ENCODE results near the gene IQGAP1.

IQGAP1 gene

DNA sequence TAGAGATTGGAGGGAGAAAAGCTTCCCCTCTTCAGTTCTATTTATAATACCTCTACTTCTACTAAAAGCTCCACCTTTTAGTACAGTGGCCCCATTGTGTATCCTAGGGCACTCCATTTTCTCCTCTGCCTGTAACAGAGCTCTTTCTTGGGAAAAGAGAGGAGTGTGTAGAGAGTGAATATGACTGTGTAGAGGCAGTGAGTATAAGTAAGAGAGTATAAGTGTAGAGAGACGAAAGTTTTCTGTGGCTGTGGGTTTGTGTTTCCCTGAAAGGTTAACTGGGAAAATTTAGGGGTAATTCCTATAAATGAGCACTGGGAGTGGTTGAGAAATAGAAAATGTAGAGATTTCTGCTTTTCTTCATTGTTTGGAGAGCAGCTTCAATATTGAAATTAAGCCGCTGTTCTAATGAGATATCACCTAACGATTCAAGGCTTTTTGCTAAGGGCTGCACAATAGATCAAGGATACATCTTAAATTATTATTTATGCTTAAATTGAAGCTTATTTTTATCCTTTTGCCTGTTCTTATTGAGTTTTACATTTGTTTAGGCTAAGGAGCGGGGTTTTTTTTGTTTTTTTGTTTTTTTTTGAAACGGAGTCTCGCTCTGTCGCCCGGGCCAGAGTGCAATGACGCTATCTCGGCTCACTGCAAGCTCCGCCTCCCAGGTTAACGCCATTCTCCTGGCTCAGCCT lies 6.9 kb downstream of the IQGAP1 start:
- TF ChIP-seq, protein P1, sequence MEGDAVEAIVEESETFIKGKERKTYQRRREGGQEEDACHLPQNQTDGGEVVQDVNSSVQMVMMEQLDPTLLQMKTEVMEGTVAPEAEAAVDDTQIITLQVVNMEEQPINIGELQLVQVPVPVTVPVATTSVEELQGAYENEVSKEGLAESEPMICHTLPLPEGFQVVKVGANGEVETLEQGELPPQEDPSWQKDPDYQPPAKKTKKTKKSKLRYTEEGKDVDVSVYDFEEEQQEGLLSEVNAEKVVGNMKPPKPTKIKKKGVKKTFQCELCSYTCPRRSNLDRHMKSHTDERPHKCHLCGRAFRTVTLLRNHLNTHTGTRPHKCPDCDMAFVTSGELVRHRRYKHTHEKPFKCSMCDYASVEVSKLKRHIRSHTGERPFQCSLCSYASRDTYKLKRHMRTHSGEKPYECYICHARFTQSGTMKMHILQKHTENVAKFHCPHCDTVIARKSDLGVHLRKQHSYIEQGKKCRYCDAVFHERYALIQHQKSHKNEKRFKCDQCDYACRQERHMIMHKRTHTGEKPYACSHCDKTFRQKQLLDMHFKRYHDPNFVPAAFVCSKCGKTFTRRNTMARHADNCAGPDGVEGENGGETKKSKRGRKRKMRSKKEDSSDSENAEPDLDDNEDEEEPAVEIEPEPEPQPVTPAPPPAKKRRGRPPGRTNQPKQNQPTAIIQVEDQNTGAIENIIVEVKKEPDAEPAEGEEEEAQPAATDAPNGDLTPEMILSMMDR (IDR thresholded peaks at IDR 0.05): no peak

DNA sequence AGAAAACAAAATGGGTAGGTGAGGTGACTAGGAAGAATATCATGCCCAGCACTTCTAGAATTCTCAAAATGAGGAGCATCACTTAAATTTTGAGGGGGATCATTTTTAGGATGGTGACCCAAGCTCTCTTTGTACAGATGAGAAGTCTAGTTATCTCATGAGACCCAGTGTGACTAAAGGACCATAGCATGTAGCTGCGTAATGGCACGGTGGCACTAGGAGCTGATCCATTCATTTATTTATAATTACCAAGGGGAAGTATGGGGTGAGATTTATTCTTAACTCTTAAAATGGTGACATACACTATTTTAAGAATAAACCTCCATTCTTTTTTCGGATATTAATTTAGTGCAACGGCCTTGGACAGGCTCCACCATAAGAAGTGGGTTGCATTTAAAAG lies 8.3 kb downstream of the IQGAP1 start:
- TF ChIP-seq, protein P1 (IDR thresholded peaks at IDR 0.05): no peak

DNA sequence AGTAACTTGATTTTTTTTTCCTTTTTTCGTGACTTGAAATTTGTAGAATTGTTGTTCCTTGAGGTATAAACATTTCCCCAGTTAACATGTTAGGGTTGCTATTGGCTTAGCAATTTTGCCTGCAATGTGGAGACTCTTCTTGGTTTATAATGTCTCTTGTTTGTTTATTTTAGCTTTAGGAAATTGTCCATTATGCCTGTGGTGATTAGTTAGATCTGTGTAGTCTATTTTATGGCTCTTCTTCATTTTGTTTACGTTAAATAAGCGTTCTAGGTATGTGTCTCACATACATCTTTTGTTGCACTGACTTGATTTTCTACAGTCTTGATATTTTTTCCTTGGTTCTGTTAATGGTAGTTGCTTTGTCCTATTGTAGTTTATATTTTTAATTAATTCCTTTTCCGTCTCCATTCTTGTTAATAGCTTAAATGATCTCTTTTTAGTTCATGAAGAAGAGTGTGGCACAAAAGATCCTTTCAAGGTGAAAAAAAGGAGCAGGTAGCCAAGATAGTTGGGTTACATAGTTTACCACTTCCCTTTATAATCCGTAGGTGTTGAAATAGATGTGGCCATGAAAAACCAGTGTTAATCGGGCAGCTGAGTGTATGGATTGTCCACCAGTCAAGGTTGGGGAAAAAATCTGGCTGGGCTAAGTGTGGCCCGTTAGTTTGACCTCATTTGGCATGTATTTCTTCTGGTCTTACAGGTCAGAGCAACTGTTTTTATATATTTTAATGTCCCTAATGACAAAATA lies 12.1 kb downstream of the IQGAP1 start:
- TF ChIP-seq, protein P1 (IDR thresholded peaks at IDR 0.05): no peak

DNA sequence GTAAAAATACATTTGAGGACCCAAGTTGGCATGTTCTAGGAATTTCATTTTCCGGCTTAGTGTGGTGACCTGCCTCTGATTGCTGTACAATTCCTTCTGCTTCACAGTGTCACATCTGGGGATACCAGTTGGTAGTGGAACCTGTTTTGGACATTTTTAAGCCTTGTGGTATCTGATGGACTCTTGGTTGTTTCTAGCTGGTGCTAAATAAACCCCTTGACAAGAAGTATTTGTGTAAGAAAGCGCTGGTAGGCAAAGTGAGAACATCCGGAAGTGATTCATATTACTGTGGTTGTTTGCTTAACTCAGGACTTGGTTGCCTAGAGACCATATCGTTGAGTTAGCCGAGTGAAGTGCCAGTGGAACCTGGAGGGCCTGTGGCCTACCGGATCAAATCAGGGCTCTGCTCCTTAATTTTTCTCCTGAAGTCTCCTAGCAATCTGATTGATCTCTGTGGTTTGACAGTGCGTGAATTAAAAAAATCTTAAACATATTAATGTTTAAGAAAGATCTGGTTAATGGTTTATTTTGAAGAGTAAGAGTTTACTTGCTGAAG lies 12.8 kb downstream of the IQGAP1 start:
- TF ChIP-seq, protein P1 (IDR thresholded peaks at IDR 0.05): no peak

DNA sequence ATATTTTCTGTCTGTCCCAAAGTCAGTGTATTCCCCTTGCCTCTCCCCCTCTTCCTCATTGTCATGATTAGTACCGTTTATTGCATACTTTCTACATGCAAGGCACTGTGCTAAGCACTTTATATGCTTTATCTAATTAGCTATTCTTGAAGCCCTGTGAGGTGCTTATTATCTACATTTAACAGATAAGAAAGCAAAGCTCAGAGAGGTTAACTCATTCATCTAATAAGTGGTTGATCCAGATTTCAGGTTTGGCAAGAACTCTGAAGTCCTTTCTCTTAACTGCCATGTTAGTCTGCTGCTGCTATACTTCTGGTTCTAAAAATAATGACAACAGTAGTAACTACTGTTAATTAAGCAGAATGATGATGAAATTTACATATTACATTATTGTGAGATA lies 13.5 kb downstream of the IQGAP1 start:
- TF ChIP-seq, protein P1 (IDR thresholded peaks at IDR 0.05): no peak

DNA sequence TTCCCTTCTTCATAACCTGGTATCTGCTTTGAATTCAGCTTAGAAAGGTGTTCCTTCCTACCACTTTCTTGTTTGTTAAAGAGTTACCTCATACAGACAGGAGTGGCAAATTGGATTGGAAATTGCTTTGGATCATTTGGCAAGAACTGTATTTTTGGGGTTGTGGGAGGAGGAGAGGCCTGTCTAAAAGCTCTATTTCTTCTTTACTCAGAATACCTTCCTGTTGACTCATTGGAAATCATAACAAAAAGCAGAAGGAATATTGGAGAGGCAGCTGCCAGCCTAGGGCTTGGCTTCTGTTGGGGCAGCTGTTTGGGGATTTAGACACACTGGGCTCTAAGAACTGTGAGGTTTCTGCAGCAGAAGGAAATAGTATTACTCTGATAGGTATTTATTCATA lies 14.2 kb downstream of the IQGAP1 start:
- TF ChIP-seq, protein P1 (IDR thresholded peaks at IDR 0.05): no peak

GRCh38 chr15:90402767-90403166 lies 14.7 kb downstream of the IQGAP1 start:
- TF ChIP-seq, protein P1 (IDR thresholded peaks at IDR 0.05): no peak
